HepG2 (cell line): ENCODE data around the gene RNGTT. TPM values are rescaled to one million over a fixed set of nuclear protein-coding genes. Genes with fewer than 3 reads are reported as not detected.

Experiments used
- FOXA3 ChIP-seq: IDR thresholded peaks from 2 replicates; pipeline ENCODE4 v1.6.1; 2016; ENCODE audit warnings: missing genetic modification reagents, missing compliant biosample characterization
- GATAD2A ChIP-seq: IDR thresholded peaks from 2 replicates; pipeline ENCODE4 v1.6.1; 2016
- HIC2 ChIP-seq: sonication (generic); formaldehyde crosslinking; IDR thresholded peaks from 2 replicates; pipeline ENCODE4 v1.9.0; 2022; ENCODE audit warnings: low read depth, missing genetic modification reagents
- JUNB ChIP-seq: sonication (generic); formaldehyde crosslinking; IDR thresholded peaks from 2 replicates; pipeline ENCODE4 v1.8.0; 2022; ENCODE audit warnings: missing genetic modification reagents, mild to moderate bottlenecking, borderline replicate concordance
- LCORL ChIP-seq, 2 experiments: fragments of 450-650 bp in 1 of 2; sonication (generic) in 1 of 2; formaldehyde crosslinking in 1 of 2; IDR thresholded peaks; 2 replicates each; pipeline versions ENCODE4 v1.5.0 to v1.6.1; 2017 to 2020; ENCODE audit warnings: antibody characterized with exemption in 1 of 2, missing genetic modification reagents in 1 of 2
- NCOA1 ChIP-seq: sonication (generic); formaldehyde crosslinking; IDR thresholded peaks from 2 replicates; pipeline ENCODE4 v1.9.0; 2021; ENCODE audit warnings: missing genetic modification reagents
- PHF5A ChIP-seq: IDR thresholded peaks from one replicate; pipeline ENCODE4 v1.6.1; 2018; ENCODE audit warnings: low read depth, missing genetic modification reagents; ENCODE audit not compliant: unreplicated experiment
- SAP130 ChIP-seq: IDR thresholded peaks from 2 replicates; pipeline ENCODE4 v1.6.1; 2016; ENCODE audit warnings: low read depth
- TCF7 ChIP-seq: sonication (generic); IDR thresholded peaks from 2 replicates; pipeline ENCODE4 v1.6.1; 2016; ENCODE audit warnings: antibody characterized with exemption, low read depth
- YEATS4 ChIP-seq: sonication (generic); formaldehyde crosslinking; IDR thresholded peaks from 2 replicates; pipeline ENCODE4 v1.4.0; 2020; ENCODE audit warnings: missing genetic modification reagents, borderline replicate concordance
- ZBED4 ChIP-seq: sonication (generic); formaldehyde crosslinking; IDR thresholded peaks from 2 replicates; pipeline ENCODE4 v1.4.0; 2020; ENCODE audit warnings: missing genetic modification reagents, borderline replicate concordance
- ZNF138 ChIP-seq: sonication (generic); formaldehyde crosslinking; IDR thresholded peaks from 2 replicates; pipeline ENCODE4 v1.5.0; 2020; ENCODE audit warnings: mild to moderate bottlenecking, low read depth, missing genetic modification reagents
- ZNF275 ChIP-seq: sonication (generic); formaldehyde crosslinking; IDR thresholded peaks from 2 replicates; pipeline ENCODE4 v1.8.0; 2022; ENCODE audit warnings: missing genetic modification reagents, mild to moderate bottlenecking, inconsistent platforms, borderline replicate concordance
- ZNF83 ChIP-seq: sonication (generic); formaldehyde crosslinking; IDR thresholded peaks from 2 replicates; pipeline ENCODE4 v1.4.0; 2020; ENCODE audit warnings: missing genetic modification reagents, mild to moderate bottlenecking, borderline replicate concordance
- polyA plus RNA-seq, 8 experiments: library from polyadenylated mRNA; depleted of rRNA in 3 of 8; stranded (reverse) in 7 of 8; unstranded in 1 of 8; fragments of >200 nt; fragmentation: Illumina TruSeq in 4 of 8; extraction: Trizol in 4 of 8; gene quantifications; 2 replicates each; pipeline versions ENCODE4 v1.2.1 to v1.2.3, GENCODE V29; 2011 to 2016; ENCODE audit warnings: low read depth in 4 of 8, missing spikeins in 1 of 8, mixed read lengths in 1 of 8; ENCODE audit not compliant: insufficient read depth in 1 of 8
- total RNA-seq, 5 experiments: library from RNA; depleted of rRNA; stranded (reverse); fragments of >200 nt; fragmentation: Illumina TruSeq; extraction: Trizol; gene quantifications; 2 replicates each; pipeline ENCODE4 v1.2.3, GENCODE V29; 2016; ENCODE audit warnings: low read depth in 1 of 5
- TF ChIP-seq, protein P1 (sequence below): sonication (generic); formaldehyde crosslinking; IDR thresholded peaks from 2 replicates; pipeline ENCODE4 v1.4.0; 2020; ENCODE audit warnings: missing genetic modification reagents, borderline replicate concordance
- TF ChIP-seq, protein P2 (sequence below): sonication (generic); formaldehyde crosslinking; IDR thresholded peaks from 2 replicates; pipeline ENCODE4 v1.5.0; 2020; ENCODE audit warnings: mild to moderate bottlenecking, missing genetic modification reagents

The RNGTT gene
- total and polyA plus RNA-seq, 2 of the 13 experiments (the other 11 are each of a cell fraction or from before 2014, with no cell fraction given), result 6.0 to 22.6 TPM

GRCh38 chr6:88840796-88841539, 122.5 kb downstream of the RNGTT start (continued):
- TF ChIP-seq ZNF275 (CRISPR knock-in tag) (no peak), ZNF138 (CRISPR knock-in tag) (no peak), NCOA1 (CRISPR knock-in tag) (no peak), ZBED4 (CRISPR knock-in tag) (no peak), HIC2 (CRISPR knock-in tag) (peak; percentile 79; the same call in 1 of the 2 replicates), PHF5A (peak; percentile 56), JUNB (no peak), TCF7 (peak; percentile 32), ZNF83 (CRISPR knock-in tag) (no peak), GATAD2A (CRISPR knock-in tag) (peak; percentile 66), FOXA3 (CRISPR knock-in tag) (peak; percentile 71), SAP130 (CRISPR knock-in tag) (peak; percentile 59), YEATS4 (CRISPR knock-in tag) (0 out of 2 replicates have a peak, but pooled peaks have one; percentile 25), LCORL (IDR thresholded peaks at IDR 0.05) (peak; percentile 73), LCORL (CRISPR knock-in tag; IDR thresholded peaks at IDR 0.05) (peak; percentile 87)
- TF ChIP-seq, protein P1, sequence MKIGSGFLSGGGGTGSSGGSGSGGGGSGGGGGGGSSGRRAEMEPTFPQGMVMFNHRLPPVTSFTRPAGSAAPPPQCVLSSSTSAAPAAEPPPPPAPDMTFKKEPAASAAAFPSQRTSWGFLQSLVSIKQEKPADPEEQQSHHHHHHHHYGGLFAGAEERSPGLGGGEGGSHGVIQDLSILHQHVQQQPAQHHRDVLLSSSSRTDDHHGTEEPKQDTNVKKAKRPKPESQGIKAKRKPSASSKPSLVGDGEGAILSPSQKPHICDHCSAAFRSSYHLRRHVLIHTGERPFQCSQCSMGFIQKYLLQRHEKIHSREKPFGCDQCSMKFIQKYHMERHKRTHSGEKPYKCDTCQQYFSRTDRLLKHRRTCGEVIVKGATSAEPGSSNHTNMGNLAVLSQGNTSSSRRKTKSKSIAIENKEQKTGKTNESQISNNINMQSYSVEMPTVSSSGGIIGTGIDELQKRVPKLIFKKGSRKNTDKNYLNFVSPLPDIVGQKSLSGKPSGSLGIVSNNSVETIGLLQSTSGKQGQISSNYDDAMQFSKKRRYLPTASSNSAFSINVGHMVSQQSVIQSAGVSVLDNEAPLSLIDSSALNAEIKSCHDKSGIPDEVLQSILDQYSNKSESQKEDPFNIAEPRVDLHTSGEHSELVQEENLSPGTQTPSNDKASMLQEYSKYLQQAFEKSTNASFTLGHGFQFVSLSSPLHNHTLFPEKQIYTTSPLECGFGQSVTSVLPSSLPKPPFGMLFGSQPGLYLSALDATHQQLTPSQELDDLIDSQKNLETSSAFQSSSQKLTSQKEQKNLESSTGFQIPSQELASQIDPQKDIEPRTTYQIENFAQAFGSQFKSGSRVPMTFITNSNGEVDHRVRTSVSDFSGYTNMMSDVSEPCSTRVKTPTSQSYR (CRISPR knock-in tag), result no peak
- TF ChIP-seq, protein P2, sequence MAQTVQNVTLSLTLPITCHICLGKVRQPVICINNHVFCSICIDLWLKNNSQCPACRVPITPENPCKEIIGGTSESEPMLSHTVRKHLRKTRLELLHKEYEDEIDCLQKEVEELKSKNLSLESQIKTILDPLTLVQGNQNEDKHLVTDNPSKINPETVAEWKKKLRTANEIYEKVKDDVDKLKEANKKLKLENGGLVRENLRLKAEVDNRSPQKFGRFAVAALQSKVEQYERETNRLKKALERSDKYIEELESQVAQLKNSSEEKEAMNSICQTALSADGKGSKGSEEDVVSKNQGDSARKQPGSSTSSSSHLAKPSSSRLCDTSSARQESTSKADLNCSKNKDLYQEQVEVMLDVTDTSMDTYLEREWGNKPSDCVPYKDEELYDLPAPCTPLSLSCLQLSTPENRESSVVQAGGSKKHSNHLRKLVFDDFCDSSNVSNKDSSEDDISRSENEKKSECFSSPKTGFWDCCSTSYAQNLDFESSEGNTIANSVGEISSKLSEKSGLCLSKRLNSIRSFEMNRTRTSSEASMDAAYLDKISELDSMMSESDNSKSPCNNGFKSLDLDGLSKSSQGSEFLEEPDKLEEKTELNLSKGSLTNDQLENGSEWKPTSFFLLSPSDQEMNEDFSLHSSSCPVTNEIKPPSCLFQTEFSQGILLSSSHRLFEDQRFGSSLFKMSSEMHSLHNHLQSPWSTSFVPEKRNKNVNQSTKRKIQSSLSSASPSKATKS (CRISPR knock-in tag), result no peak
